ENCODE data around the gene PREX1. TPM values are rescaled to one million over a fixed set of nuclear protein-coding genes. Genes with fewer than 3 reads are reported as not detected.

Gene PREX1
- total and polyA plus RNA-seq, 7 experiments from 2014 or later: 2.9 to 143 (median 48.6) TPM

DNA sequence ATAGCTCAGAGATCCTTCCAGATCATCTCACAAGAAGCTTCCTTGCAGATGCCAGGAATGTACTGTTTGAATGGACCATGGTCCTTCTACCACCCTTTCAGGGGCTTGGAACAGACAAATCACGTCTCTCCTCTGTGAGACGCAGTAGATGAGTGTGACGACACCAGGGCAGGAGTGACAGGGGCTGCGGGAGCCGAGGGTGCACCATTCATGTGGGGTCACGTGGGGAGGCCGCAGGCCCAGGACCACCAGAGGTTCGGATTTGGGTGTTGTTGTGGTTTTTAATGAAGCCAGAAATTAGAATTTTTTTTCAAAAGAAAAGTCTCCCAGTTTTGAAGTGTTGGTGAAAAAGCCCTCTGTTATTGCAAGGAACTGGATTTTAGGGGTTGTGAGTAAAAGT, 79.2 kb downstream of the PREX1 start:
- intact Hi-C loops (cut with micrococcal nuclease): no loop called here
- Histone ChIP-seq H3K27me3 (ENCODE audit: control insufficient read depth in 2 of 2, insufficient read depth in 2 of 2, low read length in 2 of 2) (no peaks in the 10 kb centered on the region), H3K4me1 (ENCODE audit: control insufficient read depth in 2 of 2, insufficient read depth in 2 of 2, low read length in 2 of 2) (peaks cover 22 to 40% of the 10 kb centered on the region in 2 donors), H3K36me3 (ENCODE audit: control insufficient read depth in 2 of 3, insufficient read depth in 3 of 3, low read length in 3 of 3) (no peaks in the 10 kb centered on the region), H3K27ac (ENCODE audit: low read depth, low read length) (no peak overlapping the region), H3K9me3 (ENCODE audit: control insufficient read depth in 2 of 3, low read length in 3 of 3) (no peaks in the 10 kb centered on the region), H3K4me3 (ENCODE audit: low read length) (no peak overlapping the region)
- peaks cover 0 to 3% (median 0%) of the 10 kb centered on the region in 11 donors for H3K9me3 Mint-ChIP-seq
- H3K27me3 Mint-ChIP-seq: no peaks in the 10 kb centered on the region
- ChIA-PET POLR2A (no interaction called here), CTCF (no interaction called here)
- DNase-seq (no peak), ATAC-seq (no peak)
- H3K27ac Mint-ChIP-seq: peak overlapping the region in 4 of 9 donors; percentile 33 to 73 (median 53)
- H3K4me3 Mint-ChIP-seq: peak overlapping the region in 2 of 10 donors; percentile 4 to 8
- peaks cover 0 to 44% (median 1%) of the 10 kb centered on the region in 5 donors for H3K36me3 Mint-ChIP-seq
- peaks cover 21 to 60% (median 45%) of the 10 kb centered on the region in 7 donors for H3K4me1 Mint-ChIP-seq

- ATAC-seq: no peak
- peaks cover 22 to 34% of the 10 kb centered on the region in 2 donors for H3K4me1 ChIP-seq (ENCODE audit: control insufficient read depth in 2 of 2, insufficient read depth in 2 of 2, low read length in 2 of 2)
- Mint-ChIP-seq H3K27ac (peak overlapping the region in 4 of 9 donors; percentile 39 to 67 (median 53)), H3K9me3 (peaks cover 0 to 3% (median 0%) of the 10 kb centered on the region in 11 donors), H3K27me3 (no peaks in the 10 kb centered on the region), H3K36me3 (peaks cover 0 to 42% (median 0%) of the 10 kb centered on the region in 5 donors), H3K4me3 (no peak overlapping the region), H3K4me1 (peaks cover 19 to 58% (median 44%) of the 10 kb centered on the region in 7 donors)
- H3K9me3 ChIP-seq (ENCODE audit: control insufficient read depth in 2 of 3, low read length in 3 of 3): no peaks in the 10 kb centered on the region
- H3K27me3 ChIP-seq (ENCODE audit: control insufficient read depth in 2 of 2, insufficient read depth in 2 of 2, low read length in 2 of 2): no peaks in the 10 kb centered on the region
- POLR2A ChIA-PET: interaction anchor here (0.6 kb wide), 1 partner anchor 19 kb away, joined by 3 read pairs; no protein-coding TSS in a partner anchor
- H3K36me3 ChIP-seq (ENCODE audit: control insufficient read depth in 2 of 3, insufficient read depth in 3 of 3, low read length in 3 of 3): peaks cover 0 to 4% (median 0%) of the 10 kb centered on the region in 3 experiments
- intact Hi-C loops (cut with micrococcal nuclease): no loop called here
- no peak for DNase-seq
- H3K4me3 ChIP-seq (ENCODE audit: low read length): no peak overlapping the region
- CTCF ChIA-PET: no interaction called here
- H3K27ac ChIP-seq (ENCODE audit: low read depth, low read length): no peak overlapping the region
Observed at GRCh38 chr20:48747840-48748414, 79.9 kb downstream of the PREX1 start.

GRCh38 chr20:48745330-48745729, 82.5 kb downstream of the PREX1 start:
- peaks cover 0 to 12% of the 10 kb centered on the region in 2 donors for H3K4me1 ChIP-seq (ENCODE audit: control insufficient read depth in 2 of 2, insufficient read depth in 2 of 2, low read length in 2 of 2)
- H3K4me3 ChIP-seq (ENCODE audit: low read length): no peak overlapping the region
- ATAC-seq (no peak), DNase-seq (no peak)
- ChIA-PET POLR2A (no interaction called here), CTCF (no interaction called here)
- Mint-ChIP-seq H3K4me3 (no peak overlapping the region), H3K4me1 (peaks cover 5 to 41% (median 22%) of the 10 kb centered on the region in 7 donors), H3K27me3 (no peaks in the 10 kb centered on the region), H3K9me3 (peaks cover 0 to 1% (median 0%) of the 10 kb centered on the region in 11 donors), H3K36me3 (peaks cover 0 to 29% (median 0%) of the 10 kb centered on the region in 5 donors), H3K27ac (peak overlapping the region in 2 of 9 donors; percentile 2 to 40)
- H3K36me3 ChIP-seq (ENCODE audit: control insufficient read depth in 2 of 3, insufficient read depth in 3 of 3, low read length in 3 of 3): peaks cover 0 to 4% (median 0%) of the 10 kb centered on the region in 3 experiments
- H3K27ac ChIP-seq (ENCODE audit: low read depth, low read length): no peak overlapping the region
- intact Hi-C loops (cut with micrococcal nuclease): no loop called here
- no peaks in the 10 kb centered on the region for H3K9me3 ChIP-seq (ENCODE audit: control insufficient read depth in 2 of 3, low read length in 3 of 3)
- no peaks in the 10 kb centered on the region for H3K27me3 ChIP-seq (ENCODE audit: control insufficient read depth in 2 of 2, insufficient read depth in 2 of 2, low read length in 2 of 2)

- POLR2A ChIA-PET: no interaction called here
Observed at GRCh38 chr20:48744515-48744914, 83.3 kb downstream of the PREX1 start.

DNA sequence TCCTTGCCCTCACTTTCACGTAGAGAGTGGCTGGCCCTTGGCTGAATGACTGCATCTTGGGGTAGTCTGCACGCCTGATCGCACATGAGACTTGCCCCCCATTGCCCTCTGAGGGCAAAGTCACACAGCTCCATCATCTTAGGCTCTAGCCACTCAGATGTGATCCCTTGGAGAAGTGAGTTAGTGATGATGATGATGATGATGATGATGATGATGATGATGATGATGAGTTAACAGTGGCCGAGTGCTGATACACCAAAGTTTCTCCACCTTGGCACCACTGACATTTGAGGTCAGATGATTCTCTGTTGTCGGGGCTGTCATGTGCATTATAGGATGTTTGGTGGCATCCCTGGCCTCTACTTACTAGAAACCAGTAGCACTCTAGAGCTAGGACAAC, 84.0 kb downstream of the PREX1 start:
- CTCF ChIA-PET: interaction anchor here (0.6 kb wide), 1 partner anchor 148 kb away, joined by 3 read pairs; no protein-coding TSS in a partner anchor

More at GRCh38 chr20:48744515-48744914, 83.3 kb downstream of the PREX1 start:
- Histone ChIP-seq H3K9me3 (ENCODE audit: control insufficient read depth in 2 of 3, low read length in 3 of 3) (no peaks in the 10 kb centered on the region), H3K4me3 (ENCODE audit: low read length) (no peak overlapping the region), H3K36me3 (ENCODE audit: control insufficient read depth in 2 of 3, insufficient read depth in 3 of 3, low read length in 3 of 3) (peaks cover 0 to 4% (median 0%) of the 10 kb centered on the region in 3 experiments), H3K4me1 (ENCODE audit: control insufficient read depth in 2 of 2, insufficient read depth in 2 of 2, low read length in 2 of 2) (peaks cover 0 to 16% of the 10 kb centered on the region in 2 donors), H3K27me3 (ENCODE audit: control insufficient read depth in 2 of 2, insufficient read depth in 2 of 2, low read length in 2 of 2) (no peaks in the 10 kb centered on the region), H3K27ac (ENCODE audit: low read depth, low read length) (no peak overlapping the region)
- no peak overlapping the region for H3K27ac Mint-ChIP-seq
- peaks cover 0 to 42% (median 14%) of the 10 kb centered on the region in 7 donors for H3K4me1 Mint-ChIP-seq
- H3K9me3 Mint-ChIP-seq: no peaks in the 10 kb centered on the region
- no peak overlapping the region for H3K4me3 Mint-ChIP-seq
- intact Hi-C loops (cut with micrococcal nuclease): no loop called here
- H3K27me3 Mint-ChIP-seq: no peaks in the 10 kb centered on the region
- CTCF ChIA-PET: interaction anchor here (0.6 kb wide), 1 partner anchor 147 kb away, joined by 3 read pairs; no protein-coding TSS in a partner anchor
- ATAC-seq (no peak), DNase-seq (no peak)
- H3K36me3 Mint-ChIP-seq: peaks cover 0 to 29% (median 0%) of the 10 kb centered on the region in 5 donors

GRCh38 chr20:48742912-48743680, 84.7 kb downstream of the PREX1 start:
- Mint-ChIP-seq H3K4me1 (peaks cover 5 to 42% (median 12%) of the 10 kb centered on the region in 7 donors), H3K36me3 (peaks cover 0 to 35% (median 0%) of the 10 kb centered on the region in 5 donors), H3K27ac (peak overlapping the region in 2 of 9 donors; percentile 36 to 51), H3K9me3 (no peaks in the 10 kb centered on the region), H3K4me3 (no peak overlapping the region), H3K27me3 (no peaks in the 10 kb centered on the region)
- ChIA-PET POLR2A (no interaction called here), CTCF (no interaction called here)
- H3K36me3 ChIP-seq (ENCODE audit: control insufficient read depth in 2 of 3, insufficient read depth in 3 of 3, low read length in 3 of 3): peaks cover 0 to 4% (median 0%) of the 10 kb centered on the region in 3 experiments
- H3K4me1 ChIP-seq (ENCODE audit: control insufficient read depth in 2 of 2, insufficient read depth in 2 of 2, low read length in 2 of 2): peaks cover 0 to 30% of the 10 kb centered on the region in 2 donors
- no peak for DNase-seq
- no peak for ATAC-seq
- no peaks in the 10 kb centered on the region for H3K9me3 ChIP-seq (ENCODE audit: control insufficient read depth in 2 of 3, low read length in 3 of 3)
- H3K4me3 ChIP-seq (ENCODE audit: low read length): no peak overlapping the region
- intact Hi-C loops (cut with micrococcal nuclease): no loop called here
- H3K27ac ChIP-seq (ENCODE audit: low read depth, low read length): no peak overlapping the region
- no peaks in the 10 kb centered on the region for H3K27me3 ChIP-seq (ENCODE audit: control insufficient read depth in 2 of 2, insufficient read depth in 2 of 2, low read length in 2 of 2)

More for the DNA sequence above, 84.0 kb downstream of the PREX1 start:
- no peak for DNase-seq
- Histone ChIP-seq H3K27ac (ENCODE audit: low read depth, low read length) (no peak overlapping the region), H3K9me3 (ENCODE audit: control insufficient read depth in 2 of 3, low read length in 3 of 3) (no peaks in the 10 kb centered on the region), H3K27me3 (ENCODE audit: control insufficient read depth in 2 of 2, insufficient read depth in 2 of 2, low read length in 2 of 2) (no peaks in the 10 kb centered on the region), H3K4me1 (ENCODE audit: control insufficient read depth in 2 of 2, insufficient read depth in 2 of 2, low read length in 2 of 2) (peaks cover 0 to 23% of the 10 kb centered on the region in 2 donors), H3K36me3 (ENCODE audit: control insufficient read depth in 2 of 3, insufficient read depth in 3 of 3, low read length in 3 of 3) (peaks cover 0 to 4% (median 0%) of the 10 kb centered on the region in 3 experiments), H3K4me3 (ENCODE audit: low read length) (no peak overlapping the region)
- intact Hi-C loops (cut with micrococcal nuclease): no loop called here
- POLR2A ChIA-PET: no interaction called here
- no peak for ATAC-seq
- Mint-ChIP-seq H3K27ac (peak overlapping the region in 2 of 9 donors; percentile 36 to 62), H3K27me3 (no peaks in the 10 kb centered on the region), H3K36me3 (peaks cover 0 to 33% (median 0%) of the 10 kb centered on the region in 5 donors), H3K4me1 (peaks cover 5 to 42% (median 17%) of the 10 kb centered on the region in 7 donors), H3K9me3 (no peaks in the 10 kb centered on the region), H3K4me3 (no peak overlapping the region)
